ENCODE data around the gene PPAT. TPM values are rescaled to one million over a fixed set of nuclear protein-coding genes. Genes with fewer than 3 reads are reported as not detected.
A peak's percentile ranks its signal among the peaks of the same experiment; 100 is the strongest.

Gene PPAT
- polyA plus RNA-seq, 1 experiment, result 3.2 TPM

DNA sequence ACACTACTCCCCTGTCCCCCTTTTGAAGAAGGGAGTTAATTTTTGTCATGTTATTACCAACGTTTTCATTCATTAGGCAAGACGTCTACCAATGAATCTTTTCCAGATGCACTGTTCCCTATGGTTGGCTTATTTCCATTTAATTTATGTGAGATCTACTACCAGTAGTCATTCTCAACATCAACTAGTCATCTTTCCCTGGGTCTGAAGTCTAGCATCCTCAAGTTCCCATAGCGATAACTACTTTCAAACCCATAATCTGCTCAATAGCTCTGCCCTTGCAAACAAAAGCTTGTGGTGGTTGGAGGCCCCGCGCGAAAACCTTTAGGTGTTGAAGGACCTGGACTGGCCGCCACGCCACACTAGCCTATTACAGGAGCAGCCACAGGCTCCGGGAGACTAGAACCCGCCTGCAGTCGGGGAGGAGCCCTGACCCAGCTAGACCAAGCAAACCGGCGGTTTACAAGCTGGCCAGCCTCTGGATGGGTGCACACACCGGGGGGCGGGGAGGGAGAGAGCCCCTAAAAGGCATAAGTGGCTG, 746 bp downstream of the PPAT start:
- Histone ChIP-seq H3K4me3 (ENCODE audit: low read depth, low read length) (peak overlapping the region; percentile 65), H3K36me3 (ENCODE audit: control insufficient read depth, insufficient read depth, low read length) (no peaks in the 10 kb centered on the region), H3K27me3 (ENCODE audit: control insufficient read depth, insufficient read depth, low read length) (no peaks in the 10 kb centered on the region)
- TF ChIP-seq, protein P1, sequence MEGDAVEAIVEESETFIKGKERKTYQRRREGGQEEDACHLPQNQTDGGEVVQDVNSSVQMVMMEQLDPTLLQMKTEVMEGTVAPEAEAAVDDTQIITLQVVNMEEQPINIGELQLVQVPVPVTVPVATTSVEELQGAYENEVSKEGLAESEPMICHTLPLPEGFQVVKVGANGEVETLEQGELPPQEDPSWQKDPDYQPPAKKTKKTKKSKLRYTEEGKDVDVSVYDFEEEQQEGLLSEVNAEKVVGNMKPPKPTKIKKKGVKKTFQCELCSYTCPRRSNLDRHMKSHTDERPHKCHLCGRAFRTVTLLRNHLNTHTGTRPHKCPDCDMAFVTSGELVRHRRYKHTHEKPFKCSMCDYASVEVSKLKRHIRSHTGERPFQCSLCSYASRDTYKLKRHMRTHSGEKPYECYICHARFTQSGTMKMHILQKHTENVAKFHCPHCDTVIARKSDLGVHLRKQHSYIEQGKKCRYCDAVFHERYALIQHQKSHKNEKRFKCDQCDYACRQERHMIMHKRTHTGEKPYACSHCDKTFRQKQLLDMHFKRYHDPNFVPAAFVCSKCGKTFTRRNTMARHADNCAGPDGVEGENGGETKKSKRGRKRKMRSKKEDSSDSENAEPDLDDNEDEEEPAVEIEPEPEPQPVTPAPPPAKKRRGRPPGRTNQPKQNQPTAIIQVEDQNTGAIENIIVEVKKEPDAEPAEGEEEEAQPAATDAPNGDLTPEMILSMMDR (IDR thresholded peaks at IDR 0.05; ENCODE audit: insufficient read depth, low read depth, low read length), result no peak
- ChIA-PET POLR2A (no interaction called here), CTCF (interaction anchor here (0.9 to 3.2 kb wide), 3 partner anchors 11 to 24 kb away, joined by 4 to 31 read pairs (median 5); no protein-coding TSS in a partner anchor)
- no peak for DNase-seq (ENCODE audit: low read depth)

DNA sequence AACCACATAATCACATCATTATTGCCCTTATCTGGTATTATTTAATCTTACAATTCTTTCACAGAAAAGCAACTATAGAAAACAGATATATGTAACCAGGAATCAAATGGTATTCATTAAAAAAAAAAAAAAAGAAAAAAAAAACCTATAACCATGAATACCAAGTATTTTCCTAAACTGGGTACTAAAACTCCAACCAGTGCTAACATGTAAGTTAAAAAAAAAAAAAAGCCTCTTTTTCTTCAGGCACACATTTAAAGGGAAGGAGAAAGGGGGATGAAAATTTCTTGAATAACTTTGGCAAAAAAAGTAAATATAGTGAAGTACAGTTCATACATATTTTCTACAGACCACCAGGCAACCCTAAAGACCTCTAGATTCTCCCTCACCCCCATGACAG, 2.1 kb downstream of the PPAT start:
- Histone ChIP-seq H3K27me3 (ENCODE audit: control insufficient read depth, insufficient read depth, low read length) (no peaks in the 10 kb centered on the region), H3K36me3 (ENCODE audit: control insufficient read depth, insufficient read depth, low read length) (no peaks in the 10 kb centered on the region), H3K4me3 (ENCODE audit: low read depth, low read length) (no peak overlapping the region)
- CTCF ChIA-PET, result interaction anchor here (1.1 kb wide), 1 partner anchor 111 kb away, joined by 3 read pairs; no protein-coding TSS in a partner anchor
- POLR2A ChIA-PET, result interaction anchor here (0.7 kb wide), 1 partner anchor 18 kb away, joined by 3 read pairs; no protein-coding TSS in a partner anchor
- no peak for DNase-seq (ENCODE audit: low read depth)
- TF ChIP-seq, protein P1 (IDR thresholded peaks at IDR 0.05; ENCODE audit: insufficient read depth, low read depth, low read length), result no peak

DNA sequence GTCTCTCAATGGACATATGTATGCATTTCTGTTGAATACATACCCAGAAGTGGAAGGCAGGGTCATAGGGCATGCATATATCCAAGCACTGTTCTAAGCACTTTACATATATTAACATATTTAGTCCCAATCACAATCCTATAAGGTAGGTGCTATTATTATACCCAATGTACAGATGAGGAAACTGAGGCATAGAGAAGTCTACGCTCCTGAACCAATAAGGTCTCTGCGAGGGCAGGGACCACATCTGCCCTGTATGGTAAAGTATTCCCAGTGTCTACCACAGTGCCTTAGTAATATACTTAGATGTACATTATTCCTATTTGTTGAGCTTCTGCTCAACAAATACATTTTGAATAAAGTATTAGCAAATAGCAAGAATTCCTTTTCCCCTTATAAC, 5.2 kb downstream of the PPAT start:
- ChIA-PET CTCF (interaction anchor here (1.0 kb wide), 1 partner anchor 482 kb away, joined by 3 read pairs; the partner anchor contains the start of gene CEP135), POLR2A (no interaction called here)
- DNase-seq (ENCODE audit: low read depth), result no peak
- no peak overlapping the region for H3K4me3 ChIP-seq (ENCODE audit: low read depth, low read length)
- no peaks in the 10 kb centered on the region for H3K27me3 ChIP-seq (ENCODE audit: control insufficient read depth, insufficient read depth, low read length)
- TF ChIP-seq, protein P1 (IDR thresholded peaks at IDR 0.05; ENCODE audit: insufficient read depth, low read depth, low read length), result no peak
- H3K36me3 ChIP-seq (ENCODE audit: control insufficient read depth, insufficient read depth, low read length), result no peaks in the 10 kb centered on the region

DNA sequence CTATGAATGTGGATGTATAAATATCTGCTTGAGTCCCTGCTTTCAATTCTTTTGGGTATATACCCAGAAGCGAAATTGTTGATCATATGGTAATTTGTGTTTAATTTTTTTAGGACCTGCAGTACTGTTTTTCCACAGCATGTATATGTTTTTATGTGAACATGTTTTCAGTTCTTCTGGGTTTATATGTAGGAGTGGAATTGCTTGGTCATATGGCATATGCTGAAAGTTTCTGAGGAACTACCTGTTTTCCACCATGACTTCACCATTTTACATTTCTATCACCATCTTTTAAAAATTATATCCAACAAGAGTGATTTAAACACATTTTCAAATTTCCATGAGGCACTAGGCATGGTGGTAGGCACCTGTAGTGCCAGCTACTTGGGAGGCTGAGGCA, 8.2 kb downstream of the PPAT start:
- Histone ChIP-seq H3K36me3 (ENCODE audit: control insufficient read depth, insufficient read depth, low read length) (no peaks in the 10 kb centered on the region), H3K4me3 (ENCODE audit: low read depth, low read length) (no peak overlapping the region), H3K27me3 (ENCODE audit: control insufficient read depth, insufficient read depth, low read length) (no peaks in the 10 kb centered on the region)
- DNase-seq (ENCODE audit: low read depth), result no peak
- CTCF ChIA-PET, result no interaction called here
- TF ChIP-seq, protein P1 (IDR thresholded peaks at IDR 0.05; ENCODE audit: insufficient read depth, low read depth, low read length), result no peak
- POLR2A ChIA-PET, result no interaction called here

DNA sequence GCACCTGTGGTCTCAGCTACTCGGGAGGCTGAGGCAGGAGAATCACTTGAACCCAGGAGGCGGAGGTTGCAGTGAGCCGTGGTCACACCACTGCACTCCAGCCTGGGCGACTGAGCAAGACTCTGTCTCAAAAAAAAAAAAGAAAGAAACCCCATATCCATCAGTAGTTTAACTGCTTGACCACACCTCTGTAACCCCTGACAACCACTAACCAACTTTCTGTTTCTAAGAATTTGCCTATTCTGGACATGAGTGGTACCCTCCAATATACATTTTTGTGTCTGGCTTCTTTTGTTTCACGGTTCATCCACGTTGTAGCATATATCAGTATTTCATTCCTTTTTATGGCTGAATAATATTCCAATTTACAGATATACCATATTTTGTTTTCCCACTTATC, 9.1 kb downstream of the PPAT start:
- TF ChIP-seq, protein P1 (IDR thresholded peaks at IDR 0.05; ENCODE audit: insufficient read depth, low read depth, low read length), result no peak
- ChIA-PET CTCF (interaction anchor here (0.8 to 4.2 kb wide), 9 partner anchors 9 to 411 kb away, joined by 3 to 31 read pairs (median 5); partner anchors contain the start of genes PAICS and PPAT), POLR2A (no interaction called here)
- Histone ChIP-seq H3K36me3 (ENCODE audit: control insufficient read depth, insufficient read depth, low read length) (no peaks in the 10 kb centered on the region), H3K4me3 (ENCODE audit: low read depth, low read length) (no peak overlapping the region), H3K27me3 (ENCODE audit: control insufficient read depth, insufficient read depth, low read length) (no peaks in the 10 kb centered on the region)
- no peak for DNase-seq (ENCODE audit: low read depth)

All from BJ (cell line).